GM19023 (cell line): ENCODE measurements around the gene SRPK2.
"Not testable (repeated sequence)": the region's sequence is repeated elsewhere in the genome, so short reads cannot be mapped to it uniquely, and the experiment has no call there.

Experiments used
- ATAC-seq: cut with Tn5 transposase; IDR thresholded peaks from one replicate; pipeline ENCODE4 v1.9.1; 2021; ENCODE audit warnings: mild to moderate bottlenecking, moderate library complexity; ENCODE audit not compliant: unreplicated experiment

SRPK2 gene

DNA sequence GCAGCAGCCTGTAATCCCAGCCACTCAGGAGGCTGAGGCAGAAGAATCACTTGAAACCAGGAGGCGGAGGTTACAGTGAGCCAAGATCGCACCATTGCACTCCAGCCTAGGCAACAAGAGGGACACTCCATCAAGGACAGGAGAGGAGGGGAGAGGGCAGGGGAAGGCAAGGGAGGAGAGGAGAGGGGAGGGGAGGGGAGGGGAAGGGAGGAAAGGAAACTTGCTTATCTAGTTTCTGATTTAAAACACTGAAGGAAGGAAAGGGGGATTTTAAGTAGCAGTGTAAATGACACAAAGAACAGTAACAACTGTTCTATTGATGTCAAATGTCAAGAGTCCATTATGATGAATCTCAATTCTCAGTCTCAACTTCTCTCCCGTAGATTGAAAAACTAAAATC is 43.7 kb downstream of the SRPK2 start:
- ATAC-seq: no peak

DNA sequence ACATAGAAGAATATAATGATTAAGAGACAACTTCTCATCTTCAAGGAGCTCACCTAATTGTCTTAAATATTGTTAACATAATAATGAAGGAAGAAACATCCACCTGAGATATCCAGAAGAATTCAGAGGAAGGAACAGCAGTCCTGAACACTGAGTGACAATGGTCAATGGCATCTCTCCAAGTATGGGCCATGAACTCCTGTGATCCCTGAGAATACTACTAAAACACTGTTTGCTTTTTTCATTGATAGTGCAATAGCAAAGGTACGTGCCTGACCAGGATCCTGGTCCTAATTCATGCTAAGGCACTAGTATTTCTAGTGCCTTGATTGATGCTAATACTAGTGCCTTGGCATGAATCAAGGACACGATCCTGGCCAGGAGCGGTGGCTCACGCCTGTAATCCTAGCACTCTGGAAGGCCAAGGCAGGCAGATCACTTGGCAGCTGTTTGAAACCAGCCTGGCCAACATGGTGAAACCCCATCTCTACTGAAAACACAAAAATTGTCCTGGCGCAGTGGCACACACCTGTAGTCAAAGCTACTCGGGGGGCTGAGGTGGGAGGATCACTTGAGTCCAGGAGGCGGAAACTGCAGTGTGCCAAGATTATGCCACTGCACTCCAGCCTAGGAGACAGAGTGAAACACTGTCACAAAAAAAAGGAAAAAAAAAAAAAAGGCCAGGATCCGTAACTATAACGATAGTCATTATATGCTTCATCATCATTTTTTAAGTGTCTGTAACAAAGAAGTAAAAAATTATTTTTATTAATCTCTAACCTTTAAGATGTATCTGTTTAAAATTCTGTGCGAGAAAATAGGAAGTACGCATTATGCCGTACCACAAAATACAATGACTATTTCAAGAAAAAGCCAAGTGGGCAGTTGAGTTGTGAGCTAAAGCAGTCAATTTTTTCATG is 49.1 kb downstream of the SRPK2 start:
- no peak for ATAC-seq

- ATAC-seq: no peak
Measured at GRCh38 chr7:105337529-105337928, 51.2 kb downstream of the SRPK2 start.

DNA sequence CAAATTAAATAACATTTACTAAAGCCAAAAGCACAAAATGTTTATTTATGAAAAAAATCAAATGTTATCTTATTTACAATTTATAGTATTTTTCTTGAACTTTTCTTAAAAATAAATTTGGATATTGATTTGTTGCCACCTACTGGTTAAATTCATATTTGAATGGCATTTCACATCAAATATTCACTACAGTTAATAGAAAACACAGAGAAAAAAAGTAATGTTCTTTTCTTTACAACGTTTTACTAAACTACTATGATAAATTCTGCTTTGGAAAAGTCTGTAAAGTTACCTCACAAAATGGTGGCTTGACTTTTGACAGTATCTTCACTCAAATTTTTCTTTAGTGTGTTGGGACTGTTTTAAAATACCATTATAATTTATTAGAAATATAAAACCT is 52.7 kb downstream of the SRPK2 start:
- ATAC-seq: no peak

GRCh38 chr7:105332661-105333060 is 56.1 kb downstream of the SRPK2 start:
- ATAC-seq: not testable (repeated sequence)

DNA sequence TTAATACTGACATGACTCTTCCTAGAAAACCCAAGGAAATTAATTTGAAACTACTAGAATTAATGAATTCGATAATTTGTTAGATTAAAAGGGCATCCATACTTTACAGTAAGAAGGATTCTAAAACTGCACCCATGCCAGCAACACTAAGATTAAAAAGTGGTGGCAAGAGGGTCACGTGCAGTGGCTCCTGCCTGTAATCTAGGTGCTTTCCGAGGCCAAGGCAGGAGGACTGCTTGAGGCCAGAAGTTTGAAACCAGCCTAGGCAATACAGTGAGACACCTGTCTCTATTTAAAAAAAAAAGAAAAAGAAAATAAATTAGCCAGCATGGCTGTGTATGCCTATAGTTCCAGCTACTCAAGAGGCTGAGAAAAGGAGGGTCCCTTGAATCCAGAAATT is 58.2 kb downstream of the SRPK2 start:
- ATAC-seq: no peak

GRCh38 chr7:105327201-105327600 is 61.5 kb downstream of the SRPK2 start:
- no peak for ATAC-seq

DNA sequence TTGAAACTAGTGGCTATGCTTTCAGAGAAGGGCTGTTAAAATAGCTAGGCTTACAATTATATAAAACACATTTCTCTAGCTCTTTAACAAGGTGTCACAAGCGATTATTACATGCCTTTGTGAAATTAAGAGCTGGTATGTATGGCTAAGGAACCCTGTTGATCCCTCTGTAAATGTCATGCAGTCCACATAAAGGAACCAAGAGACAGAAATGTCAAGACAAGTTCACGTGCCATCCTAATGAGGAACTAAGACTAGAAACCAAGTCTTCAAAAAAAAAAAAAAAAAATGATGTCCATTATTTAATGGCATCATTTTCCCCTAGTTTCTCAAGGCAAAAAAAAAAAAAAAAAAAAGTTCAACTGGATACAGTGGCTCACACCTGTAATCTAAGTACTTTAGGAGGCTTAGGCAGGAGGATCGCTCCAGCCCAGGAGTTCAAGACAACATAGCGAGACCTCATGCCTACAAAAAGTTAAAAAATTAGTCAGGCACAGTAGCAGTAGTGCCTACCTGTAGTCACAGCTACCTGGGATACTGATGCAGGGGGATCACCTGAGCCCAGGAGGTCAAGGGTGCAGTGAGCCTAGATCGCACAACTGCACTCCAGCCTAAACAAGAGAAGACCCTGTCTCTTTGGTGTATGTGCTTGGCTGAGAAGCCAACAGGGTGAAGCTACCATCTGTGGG is 63.4 kb downstream of the SRPK2 start:
- ATAC-seq: no peak

- ATAC-seq: not testable (repeated sequence)
Measured at GRCh38 chr7:105324606-105325005, 64.1 kb downstream of the SRPK2 start.

DNA sequence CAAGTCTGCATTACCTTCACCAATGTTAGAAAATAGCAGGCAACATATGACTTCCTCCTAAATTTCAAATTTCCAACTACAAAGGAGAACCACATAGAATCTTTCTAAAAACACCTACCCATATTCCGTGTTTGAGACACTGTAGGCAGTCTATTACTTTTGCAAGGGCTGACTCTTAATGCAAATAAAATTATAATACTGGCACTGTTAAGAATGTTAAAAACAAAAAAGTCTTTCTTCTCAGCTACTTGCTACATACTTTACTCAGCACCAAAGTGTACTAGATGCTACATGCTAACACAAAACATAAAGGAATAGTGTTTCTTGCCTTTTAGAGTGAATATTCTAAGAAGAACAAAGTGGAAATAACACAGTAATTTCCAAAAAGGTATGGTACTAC is 65.4 kb downstream of the SRPK2 start:
- ATAC-seq: no peak

- no peak for ATAC-seq
Measured at GRCh38 chr7:105322655-105323277, 66.0 kb downstream of the SRPK2 start.

DNA sequence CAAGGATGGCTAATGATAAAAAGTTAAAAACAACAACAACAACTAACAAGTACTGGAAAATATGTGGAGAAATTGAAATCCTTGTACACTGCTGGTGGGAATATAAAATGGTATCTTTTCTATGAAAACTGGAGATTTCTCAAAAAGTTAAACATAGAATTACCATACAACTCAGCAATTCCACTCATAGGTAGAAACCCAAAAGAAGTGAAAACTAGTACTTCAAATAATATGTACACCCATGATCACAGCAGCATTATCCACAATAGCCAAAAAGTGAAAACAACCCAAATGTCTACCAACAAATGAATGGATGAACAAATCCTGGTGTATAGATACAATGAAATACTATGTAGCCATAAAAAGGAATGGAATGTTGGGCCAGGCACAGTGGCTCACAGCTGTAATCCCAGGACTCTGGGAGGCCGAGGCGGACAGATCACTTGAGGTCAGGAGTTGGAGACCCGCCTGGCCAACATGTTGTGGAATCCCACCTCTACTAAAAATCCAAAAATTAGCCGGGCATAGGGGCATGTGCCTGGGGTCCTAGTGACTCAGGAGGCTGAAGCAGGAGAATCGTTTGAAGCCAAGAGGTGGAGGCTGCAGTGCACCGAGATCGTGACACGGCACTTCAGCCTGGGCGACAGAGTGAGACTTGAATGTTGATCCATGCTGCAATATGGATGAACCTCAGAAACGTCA is 66.8 kb downstream of the SRPK2 start:
- ATAC-seq: no peak

DNA sequence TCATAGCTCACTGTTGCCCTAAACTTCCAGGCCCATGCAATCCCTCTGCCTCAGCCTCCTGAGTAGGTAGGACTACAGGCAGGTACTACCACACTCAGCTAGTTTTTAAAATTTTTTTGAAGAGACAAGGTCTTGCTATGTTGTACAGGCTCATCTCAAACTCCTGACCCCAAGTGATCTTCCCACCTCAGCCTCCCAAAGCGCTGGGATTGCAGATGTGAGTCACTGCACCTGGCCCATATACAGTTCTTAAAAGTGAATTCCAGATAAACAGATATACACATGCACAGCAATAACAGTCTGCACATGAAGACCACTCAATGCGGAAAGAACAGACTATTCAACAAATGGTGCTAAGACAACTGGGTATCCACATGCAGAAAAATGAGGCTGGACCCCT is 67.8 kb downstream of the SRPK2 start:
- no peak for ATAC-seq

DNA sequence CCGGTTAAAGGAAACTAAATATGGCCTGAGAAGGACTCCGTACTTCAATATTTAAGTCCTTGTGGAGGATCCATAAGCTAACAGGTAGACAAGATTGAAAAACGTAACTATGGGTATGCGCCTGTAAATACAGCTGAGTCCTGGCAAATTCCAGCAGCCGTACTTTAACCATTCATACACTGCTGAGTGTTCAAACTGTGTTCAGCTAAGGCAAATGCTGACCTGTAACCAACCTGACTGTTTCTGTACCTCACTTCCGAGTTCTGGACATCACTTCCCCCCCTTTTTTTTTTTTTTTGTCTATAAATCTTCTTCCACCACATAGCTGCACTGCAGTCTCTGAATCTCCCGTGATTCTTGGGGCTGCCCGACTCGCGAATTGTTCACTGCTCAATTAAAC is 69.1 kb downstream of the SRPK2 start:
- no peak for ATAC-seq

- no peak for ATAC-seq
Measured at GRCh38 chr7:105316578-105317344, 72.0 kb downstream of the SRPK2 start.

GRCh38 chr7:105315357-105315756 is 73.4 kb downstream of the SRPK2 start:
- no peak for ATAC-seq

DNA sequence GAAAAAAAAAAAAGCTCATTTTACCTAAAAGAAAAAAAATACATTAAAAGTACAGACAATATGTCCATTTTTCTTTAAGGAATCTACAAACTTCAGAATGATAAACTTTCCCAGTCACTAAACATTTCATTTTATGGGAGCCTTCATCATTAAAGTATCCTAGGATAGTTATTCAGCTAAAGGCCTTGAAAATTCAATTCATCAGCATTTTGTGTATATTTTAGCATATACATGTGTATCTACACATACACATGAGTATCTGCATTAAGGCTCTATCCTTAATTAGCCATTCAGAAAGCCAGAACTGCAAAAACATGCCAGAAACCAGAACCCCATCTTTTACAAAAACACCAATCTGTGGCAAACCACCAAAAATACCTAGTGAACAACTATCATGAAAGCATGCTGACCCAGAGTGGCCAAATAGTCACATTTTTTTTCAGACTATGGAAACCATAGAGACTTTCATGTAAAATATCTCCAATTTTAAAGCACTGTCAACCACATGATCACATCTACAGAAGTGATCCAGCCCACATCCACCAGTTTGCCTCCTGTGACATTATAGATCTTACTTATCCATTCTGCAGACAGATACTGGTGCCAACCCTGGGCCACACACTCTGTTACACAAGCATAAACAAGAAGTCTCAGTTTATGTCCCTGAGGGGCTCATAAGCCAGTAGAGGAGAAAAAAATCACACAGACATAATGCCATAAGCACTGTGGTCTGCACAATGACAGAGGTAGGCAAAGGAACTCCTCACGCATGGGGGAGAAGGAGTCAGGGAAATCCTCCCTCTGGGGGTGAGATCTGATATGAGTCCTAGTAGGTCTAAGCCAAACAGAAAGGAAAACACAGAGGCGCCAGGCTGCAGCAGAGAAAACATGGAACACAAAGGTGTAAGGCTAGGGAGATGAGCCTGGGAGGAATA is 79.2 kb downstream of the SRPK2 start:
- ATAC-seq: no peak

DNA sequence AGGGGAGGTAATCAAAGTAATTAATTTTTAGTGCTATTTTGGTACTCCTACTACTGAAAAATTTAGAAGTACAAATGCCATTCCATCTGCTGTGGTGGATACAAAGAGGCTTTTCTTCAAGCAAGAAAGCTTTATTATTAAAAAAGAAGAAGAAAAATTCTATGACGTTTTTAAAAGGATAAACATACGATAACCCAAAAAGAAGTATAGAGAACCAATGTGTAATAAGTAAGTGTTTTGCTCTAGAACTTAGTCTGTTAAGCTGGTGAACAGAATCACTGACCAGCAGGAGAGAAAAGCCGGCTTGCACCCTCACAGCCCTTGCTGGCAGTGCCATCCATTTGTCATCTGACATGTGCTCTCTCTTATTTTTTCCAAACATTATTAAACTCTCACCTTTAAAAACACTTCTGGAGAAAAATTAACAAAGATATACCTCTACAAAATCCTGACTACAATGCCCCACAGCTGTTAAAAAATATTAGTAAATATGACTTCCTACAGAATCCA is 81.5 kb downstream of the SRPK2 start:
- no peak for ATAC-seq

DNA sequence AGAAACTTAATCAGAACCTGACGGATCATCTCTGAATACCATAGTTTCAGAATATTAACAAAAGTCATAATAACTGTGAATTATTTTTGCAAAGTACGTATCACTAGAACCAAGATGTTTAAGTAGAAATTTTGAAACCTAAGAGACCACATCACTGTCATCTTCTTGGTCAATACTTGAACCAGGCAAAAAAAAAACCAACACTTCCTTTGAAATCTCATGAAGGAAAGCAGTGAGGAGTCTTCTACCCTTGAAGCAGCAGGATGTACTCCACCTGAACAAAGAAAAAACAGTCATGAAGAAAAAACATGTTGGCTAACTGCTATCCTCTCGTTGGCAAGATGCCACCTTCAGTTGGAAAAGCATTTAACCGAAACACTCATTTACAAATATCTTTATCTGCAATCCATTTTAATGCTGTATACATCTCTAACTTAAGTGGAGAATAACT is 82.4 kb downstream of the SRPK2 start:
- no peak for ATAC-seq
